NT2/D1 (cell line): ENCODE results near the gene ZNF644.

Experiments
- DNase-seq: peaks from one replicate; pipeline ENCODE4 v3.0.0-alpha.2; 2011; ENCODE audit warnings: low read depth, low spot score
- H3K27me3 ChIP-seq: 2 replicates; pipeline ENCODE4 v1.6.0; 2011; ENCODE audit warnings: mild to moderate bottlenecking; ENCODE audit not compliant: insufficient read length, insufficient read depth
- H3K36me3 ChIP-seq: 2 replicates; pipeline ENCODE4 v1.6.1; 2011; ENCODE audit warnings: mild to moderate bottlenecking, low read length, mixed read lengths; ENCODE audit not compliant: insufficient read depth, insufficient read length
- H3K4me1 ChIP-seq: 2 replicates; pipeline ENCODE4 v1.5.1; 2011; ENCODE audit not compliant: insufficient read depth, insufficient read length
- H3K4me3 ChIP-seq: 2 replicates; pipeline ENCODE4 v1.5.1; 2011; ENCODE audit warnings: low read depth; ENCODE audit not compliant: insufficient read length
- H3K9ac ChIP-seq: 2 replicates; pipeline ENCODE4 v1.6.0; 2011; ENCODE audit warnings: low read depth; ENCODE audit not compliant: insufficient read length
- H3K9me3 ChIP-seq: 2 replicates; pipeline ENCODE4 v1.5.1; 2011; ENCODE audit warnings: mild to moderate bottlenecking, low read length; ENCODE audit not compliant: insufficient read depth
- SUZ12 ChIP-seq: IDR thresholded peaks from 2 replicates; pipeline ENCODE4 v1.6.1; 2011; ENCODE audit not compliant: insufficient read length, insufficient read depth; ENCODE audit errors: extremely low read depth
- YY1 ChIP-seq: IDR thresholded peaks from 2 replicates; pipeline ENCODE4 v1.6.1; 2011; ENCODE audit not compliant: insufficient read length, insufficient read depth
- ZNF274 ChIP-seq: IDR thresholded peaks from 2 replicates; pipeline ENCODE4 v1.6.1; 2011; ENCODE audit warnings: mild to moderate bottlenecking, low read depth, low read length

Gene ZNF644

DNA sequence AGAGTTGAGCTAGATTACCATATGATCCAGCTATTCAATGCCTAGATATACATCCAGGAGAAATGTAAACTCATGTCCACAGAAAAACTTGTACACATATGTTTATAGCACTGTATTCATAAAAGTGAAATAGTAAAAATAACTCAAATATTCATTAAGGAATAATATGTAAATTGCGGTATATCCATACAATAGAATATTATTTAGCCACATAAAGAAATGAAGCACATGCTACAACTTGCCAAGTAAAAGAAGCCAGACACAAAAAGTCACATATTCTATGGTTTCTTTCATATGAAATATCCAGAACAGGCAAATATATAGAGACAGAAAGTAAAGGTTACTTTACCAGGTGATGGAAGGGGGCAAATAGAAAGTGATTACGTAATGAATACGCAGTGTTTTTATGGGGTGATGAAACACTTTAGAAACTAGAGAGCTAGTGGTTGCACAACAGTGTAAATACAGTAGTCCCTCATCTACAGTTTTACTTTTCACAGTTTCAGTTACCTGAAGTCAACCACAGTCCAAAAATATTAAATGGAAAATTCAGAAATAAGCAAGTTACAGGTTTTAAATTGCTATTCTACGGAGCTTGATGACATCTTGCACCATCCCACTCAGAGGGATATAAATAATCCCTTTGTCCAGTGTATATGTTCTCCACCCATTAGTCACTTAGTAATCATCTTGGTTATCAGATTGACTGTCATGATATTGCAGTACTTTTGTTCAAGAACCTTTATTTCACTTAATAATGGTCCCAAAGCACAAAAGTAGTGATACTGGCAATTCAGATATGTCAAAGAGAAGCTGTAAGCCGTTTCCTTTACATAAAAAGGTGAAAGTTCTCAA lies 62.3 kb downstream of the ZNF644 start:
- Histone ChIP-seq H3K36me3 (peaks cover 11% of the 10 kb centered on the region), H3K27me3 (no peaks in the 10 kb centered on the region), H3K9ac (no peak overlapping the region), H3K4me1 (no peaks in the 10 kb centered on the region), H3K9me3 (peaks cover 9% of the 10 kb centered on the region; the same call in 1 of the 2 replicates), H3K4me3 (no peak overlapping the region)
- DNase-seq = no peak
- TF ChIP-seq SUZ12 = no peak
- no peak for TF ChIP-seq ZNF274
- TF ChIP-seq YY1 = no peak

DNA sequence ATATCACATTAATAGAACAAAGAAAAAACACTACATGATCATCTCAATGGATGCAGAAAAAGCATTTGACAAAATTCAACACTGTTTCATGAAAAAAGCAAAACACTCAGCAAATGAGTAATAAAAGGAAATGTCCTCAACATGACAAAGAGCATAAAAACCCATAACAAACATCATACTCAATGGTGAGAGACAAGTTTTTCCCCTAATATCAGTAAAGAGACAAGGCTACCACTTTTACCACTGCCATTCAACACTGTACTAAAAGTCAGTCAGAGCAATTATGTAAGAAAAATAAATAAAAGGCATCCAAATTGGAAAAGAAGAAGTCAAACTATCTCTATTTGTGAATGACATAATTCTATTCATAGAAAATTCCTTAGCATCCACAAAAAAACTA lies 64.3 kb downstream of the ZNF644 start:
- H3K27me3 ChIP-seq = no peaks in the 10 kb centered on the region

DNA sequence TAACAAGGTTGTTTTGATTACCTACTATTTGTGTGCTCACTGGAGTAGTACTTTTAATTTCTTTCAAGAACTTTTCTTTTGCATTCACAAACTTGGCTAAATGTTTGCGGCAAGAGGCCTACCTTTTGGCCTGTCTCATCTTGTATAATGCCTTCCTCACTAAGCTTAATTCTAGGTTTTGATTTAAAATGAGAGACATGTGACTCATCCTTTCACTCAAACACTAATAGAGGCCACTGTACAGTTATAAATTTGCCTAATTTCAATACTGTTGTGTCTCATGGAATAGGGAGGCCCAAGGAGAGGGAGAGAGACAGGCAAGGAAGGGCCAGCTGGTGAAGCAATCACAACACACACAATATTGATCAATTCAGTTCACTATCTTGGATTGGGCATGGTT lies 66.1 kb downstream of the ZNF644 start:
- H3K36me3 ChIP-seq = peaks cover 7% of the 10 kb centered on the region
- no peak for DNase-seq
- no peaks in the 10 kb centered on the region for H3K4me1 ChIP-seq
- no peaks in the 10 kb centered on the region for H3K27me3 ChIP-seq
- TF ChIP-seq SUZ12 (no peak), ZNF274 (no peak), YY1 (no peak)
- H3K9ac ChIP-seq = no peak overlapping the region
- peaks cover 9% of the 10 kb centered on the region; the same call in 1 of the 2 replicates for H3K9me3 ChIP-seq
- no peak overlapping the region for H3K4me3 ChIP-seq

More for the DNA sequence above, 64.3 kb downstream of the ZNF644 start:
- no peak for TF ChIP-seq YY1
- no peak for TF ChIP-seq SUZ12
- no peak for TF ChIP-seq ZNF274
- DNase-seq = no peak
- H3K36me3 ChIP-seq = peaks cover 9% of the 10 kb centered on the region
- H3K4me3 ChIP-seq = no peak overlapping the region
- no peaks in the 10 kb centered on the region for H3K4me1 ChIP-seq
- H3K9ac ChIP-seq = no peak overlapping the region
- peaks cover 9% of the 10 kb centered on the region; the same call in 1 of the 2 replicates for H3K9me3 ChIP-seq

DNA sequence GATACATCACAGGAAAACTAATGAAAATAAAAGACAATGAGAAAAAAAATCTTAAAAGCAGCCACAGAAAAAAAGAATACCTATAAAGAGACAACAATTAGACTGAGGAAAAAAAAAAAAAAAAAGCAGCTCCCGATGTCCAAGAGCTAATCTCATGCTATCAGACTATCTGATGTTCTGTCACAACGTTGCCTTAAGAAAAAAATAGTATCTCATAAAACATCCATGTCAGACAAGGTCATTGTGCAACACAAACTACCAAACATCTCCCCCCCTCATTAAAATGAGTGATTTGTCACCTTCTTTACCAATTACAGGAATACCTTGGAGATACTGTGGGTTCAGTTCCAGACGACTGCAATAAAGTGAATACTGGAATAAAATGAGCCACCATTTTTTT lies 68.9 kb downstream of the ZNF644 start:
- peaks cover 7% of the 10 kb centered on the region for H3K36me3 ChIP-seq
- no peak overlapping the region for H3K4me3 ChIP-seq
- H3K9me3 ChIP-seq = peaks cover 9% of the 10 kb centered on the region; the same call in 1 of the 2 replicates
- no peak overlapping the region for H3K9ac ChIP-seq
- H3K4me1 ChIP-seq = no peaks in the 10 kb centered on the region
- DNase-seq = no peak
- no peaks in the 10 kb centered on the region for H3K27me3 ChIP-seq
- TF ChIP-seq YY1 = no peak
- no peak for TF ChIP-seq SUZ12
- TF ChIP-seq ZNF274 = no peak

DNA sequence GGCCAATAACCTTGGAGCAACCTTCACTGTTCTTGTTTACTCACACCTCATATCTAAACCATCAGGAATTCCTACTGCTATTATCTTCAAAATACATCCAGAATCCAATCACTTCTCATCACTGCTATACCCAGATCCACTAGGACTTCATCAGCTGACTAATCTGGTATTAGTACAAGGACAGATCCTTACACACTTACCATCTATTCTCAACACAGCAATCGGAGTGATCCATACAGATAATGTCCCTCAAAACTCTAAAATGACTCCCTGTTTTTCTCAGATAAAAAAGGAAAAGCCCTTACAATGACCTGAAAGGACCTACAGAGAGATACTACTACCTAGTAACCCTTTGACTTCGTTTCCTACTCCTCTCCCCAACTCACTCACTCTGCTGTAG lies 70.8 kb downstream of the ZNF644 start:
- H3K9me3 ChIP-seq = peaks cover 9% of the 10 kb centered on the region; the same call in 1 of the 2 replicates
- no peak for DNase-seq
- TF ChIP-seq YY1 (no peak), ZNF274 (no peak), SUZ12 (no peak)
- H3K4me1 ChIP-seq = no peaks in the 10 kb centered on the region
- H3K4me3 ChIP-seq = no peak overlapping the region
- H3K9ac ChIP-seq = no peak overlapping the region
- no peaks in the 10 kb centered on the region for H3K27me3 ChIP-seq
- H3K36me3 ChIP-seq = peaks cover 7% of the 10 kb centered on the region

DNA sequence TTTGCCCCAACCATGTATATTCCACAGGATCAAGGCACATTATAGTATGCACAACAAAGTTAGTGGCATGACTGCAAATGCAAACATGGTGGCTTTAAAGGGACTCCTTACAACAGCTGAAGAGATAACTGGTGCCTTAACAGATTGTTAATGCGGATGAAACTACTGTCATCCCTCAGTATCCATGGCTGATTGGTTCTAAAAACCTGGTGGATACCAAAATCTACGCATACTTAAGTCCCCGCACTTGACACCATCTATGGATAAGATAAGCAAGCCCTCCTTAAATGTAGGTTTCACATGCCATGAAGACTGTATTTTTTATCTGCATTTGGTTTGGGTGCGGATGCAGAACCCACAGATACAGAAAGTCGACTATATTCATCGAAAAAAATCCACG lies 73.5 kb downstream of the ZNF644 start:
- H3K36me3 ChIP-seq = peaks cover 3% of the 10 kb centered on the region
- no peaks in the 10 kb centered on the region for H3K27me3 ChIP-seq
- TF ChIP-seq ZNF274 (no peak), YY1 (no peak), SUZ12 (no peak)
- no peaks in the 10 kb centered on the region for H3K9me3 ChIP-seq
- H3K4me3 ChIP-seq = no peak overlapping the region
- no peaks in the 10 kb centered on the region for H3K4me1 ChIP-seq
- H3K9ac ChIP-seq = no peak overlapping the region
- no peak for DNase-seq

DNA sequence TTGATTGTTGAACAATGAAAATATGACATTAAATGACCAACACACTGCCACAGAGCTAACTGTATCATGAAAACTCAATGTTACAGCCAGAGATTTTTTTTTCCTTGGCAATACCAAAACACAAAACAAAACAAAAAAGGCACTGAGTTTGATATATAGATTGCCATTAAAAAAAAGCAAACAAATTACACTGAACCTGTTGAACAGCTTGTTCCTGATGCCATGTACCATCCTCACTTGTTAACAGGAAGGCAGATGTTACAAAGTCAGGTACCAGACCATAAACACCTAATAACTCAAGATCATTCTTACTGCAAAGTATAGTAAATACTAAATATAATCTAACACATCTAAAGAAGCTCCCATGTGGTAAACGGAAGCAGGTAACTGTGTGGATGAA lies 75.2 kb downstream of the ZNF644 start:
- no peak for DNase-seq
- TF ChIP-seq ZNF274 = no peak
- H3K4me3 ChIP-seq = no peak overlapping the region
- H3K4me1 ChIP-seq = no peaks in the 10 kb centered on the region
- no peaks in the 10 kb centered on the region for H3K27me3 ChIP-seq
- no peaks in the 10 kb centered on the region for H3K9me3 ChIP-seq
- H3K36me3 ChIP-seq = peaks cover 7% of the 10 kb centered on the region
- H3K9ac ChIP-seq = no peak overlapping the region
